Stimulated activated CD4-positive, alpha-beta T cell treated with anti-CD3 and anti-CD28 coated beads, Interleukin-4, amount 100 ng/mL, for 4 hours (primary cell): ENCODE data around the gene CFAP20DC.
"Not testable (repeated sequence)": the region's sequence is repeated elsewhere in the genome, so short reads cannot be mapped to it uniquely, and the experiment has no call there.

Experiments used
- DNase-seq, 2 experiments: peaks; one replicate each; pipeline ENCODE4 v3.0.0-alpha.2; 2020

The CFAP20DC gene

GRCh38 chr3:58725326-58725853 is 324.4 kb downstream of the CFAP20DC start:
- no peak for DNase-seq

GRCh38 chr3:58724336-58724735 is 325.5 kb downstream of the CFAP20DC start:
- DNase-seq = no peak

GRCh38 chr3:58723173-58723572 is 326.7 kb downstream of the CFAP20DC start:
- DNase-seq = no peak

- no peak for DNase-seq
These were observed 327.3 kb downstream of the CFAP20DC start for GRCh38 chr3:58722561-58722960.

GRCh38 chr3:58720526-58720925 is 329.3 kb downstream of the CFAP20DC start:
- no peak for DNase-seq

GRCh38 chr3:58719684-58720083 is 330.1 kb downstream of the CFAP20DC start:
- DNase-seq = no peak

GRCh38 chr3:58713715-58714401 is 336.0 kb downstream of the CFAP20DC start:
- no peak for DNase-seq

- no peak for DNase-seq
These were observed 338.0 kb downstream of the CFAP20DC start for GRCh38 chr3:58711871-58712270.

- not testable (repeated sequence) for DNase-seq
These were observed 340.8 kb downstream of the CFAP20DC start for GRCh38 chr3:58708983-58709382.

- DNase-seq = no peak
These were observed 341.6 kb downstream of the CFAP20DC start for GRCh38 chr3:58708116-58708791.

GRCh38 chr3:58707390-58707930 is 342.4 kb downstream of the CFAP20DC start:
- no peak for DNase-seq

- no peak for DNase-seq
These were observed 343.2 kb downstream of the CFAP20DC start for GRCh38 chr3:58706395-58707167.

GRCh38 chr3:58704745-58705144 is 345.1 kb downstream of the CFAP20DC start:
- DNase-seq = no peak

GRCh38 chr3:58704304-58704703 is 345.5 kb downstream of the CFAP20DC start:
- DNase-seq = not testable (repeated sequence)

- no peak for DNase-seq
These were observed 351.6 kb downstream of the CFAP20DC start for GRCh38 chr3:58698246-58698645.

- DNase-seq = no peak
These were observed 352.3 kb downstream of the CFAP20DC start for GRCh38 chr3:58697561-58697960.

GRCh38 chr3:58696813-58697212 is 353.0 kb downstream of the CFAP20DC start:
- DNase-seq = not testable (repeated sequence)

- DNase-seq = no peak
These were observed 353.7 kb downstream of the CFAP20DC start for GRCh38 chr3:58696093-58696492.

- DNase-seq = not testable (repeated sequence)
These were observed 354.5 kb downstream of the CFAP20DC start for GRCh38 chr3:58695284-58695683.

GRCh38 chr3:58693940-58694850 is 355.6 kb downstream of the CFAP20DC start:
- no peak for DNase-seq

- DNase-seq = no peak
These were observed 357.3 kb downstream of the CFAP20DC start for GRCh38 chr3:58692484-58692883.
